ENCODE data around the gene ARSI.

- TF ChIP-seq CTCF (conservative IDR thresholded peaks at IDR 0.05 in 1 of 2, IDR thresholded peaks at IDR 0.05 in 1 of 2; ENCODE audit: low read depth in 1 of 2, low read length in 2 of 2) (no peak), EZH2 (IDR thresholded peaks at IDR 0.05; ENCODE audit: low read length, missing control alignments) (no peak)
Measured at GRCh38 chr5:150316320-150316719, 13.6 kb upstream of the ARSI start.
